NB4 (cell line): ENCODE measurements around the gene PDE4D.

ENCODE experiments used
- MYC ChIP-seq: IDR thresholded peaks from 2 replicates; pipeline ENCODE4 v1.6.1; 2011; ENCODE audit warnings: low read depth, low read length
- POLR2A ChIP-seq: IDR thresholded peaks from 2 replicates; pipeline ENCODE4 v1.6.1; 2011; ENCODE audit warnings: mild to moderate bottlenecking; ENCODE audit not compliant: insufficient read length; ENCODE audit errors: extremely low read depth
- TF ChIP-seq, protein P1 (sequence below): IDR thresholded peaks from one replicate; pipeline ENCODE4 v1.5.1; 2012; ENCODE audit warnings: low read depth, low read length
- TF ChIP-seq, protein P2 (sequence below): IDR thresholded peaks from 2 replicates; pipeline ENCODE4 v1.6.1; 2011; ENCODE audit warnings: low read depth, low read length

DNA sequence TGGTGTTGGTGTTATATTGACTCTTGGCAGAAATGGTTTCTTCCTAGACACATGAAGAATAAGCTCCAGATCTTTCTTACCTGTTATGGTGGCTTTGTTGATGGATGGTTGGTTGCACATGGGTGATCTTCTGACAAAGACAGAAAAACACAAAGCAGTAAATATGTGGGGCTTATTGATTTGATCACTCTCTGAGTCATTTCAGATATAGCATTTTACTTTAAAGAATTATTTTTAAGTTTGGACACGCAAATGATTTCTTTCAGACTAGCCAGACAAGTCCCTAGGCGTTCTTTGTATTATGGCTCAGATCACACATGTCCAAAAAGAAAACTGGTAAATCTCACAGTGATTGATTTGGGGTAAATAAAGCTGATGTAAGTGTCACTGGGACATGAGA is 713.0 kb downstream of the PDE4D start:
- TF ChIP-seq, protein P1, sequence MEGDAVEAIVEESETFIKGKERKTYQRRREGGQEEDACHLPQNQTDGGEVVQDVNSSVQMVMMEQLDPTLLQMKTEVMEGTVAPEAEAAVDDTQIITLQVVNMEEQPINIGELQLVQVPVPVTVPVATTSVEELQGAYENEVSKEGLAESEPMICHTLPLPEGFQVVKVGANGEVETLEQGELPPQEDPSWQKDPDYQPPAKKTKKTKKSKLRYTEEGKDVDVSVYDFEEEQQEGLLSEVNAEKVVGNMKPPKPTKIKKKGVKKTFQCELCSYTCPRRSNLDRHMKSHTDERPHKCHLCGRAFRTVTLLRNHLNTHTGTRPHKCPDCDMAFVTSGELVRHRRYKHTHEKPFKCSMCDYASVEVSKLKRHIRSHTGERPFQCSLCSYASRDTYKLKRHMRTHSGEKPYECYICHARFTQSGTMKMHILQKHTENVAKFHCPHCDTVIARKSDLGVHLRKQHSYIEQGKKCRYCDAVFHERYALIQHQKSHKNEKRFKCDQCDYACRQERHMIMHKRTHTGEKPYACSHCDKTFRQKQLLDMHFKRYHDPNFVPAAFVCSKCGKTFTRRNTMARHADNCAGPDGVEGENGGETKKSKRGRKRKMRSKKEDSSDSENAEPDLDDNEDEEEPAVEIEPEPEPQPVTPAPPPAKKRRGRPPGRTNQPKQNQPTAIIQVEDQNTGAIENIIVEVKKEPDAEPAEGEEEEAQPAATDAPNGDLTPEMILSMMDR, result no peak
- TF ChIP-seq POLR2A, result no peak
- TF ChIP-seq, protein P2, sequence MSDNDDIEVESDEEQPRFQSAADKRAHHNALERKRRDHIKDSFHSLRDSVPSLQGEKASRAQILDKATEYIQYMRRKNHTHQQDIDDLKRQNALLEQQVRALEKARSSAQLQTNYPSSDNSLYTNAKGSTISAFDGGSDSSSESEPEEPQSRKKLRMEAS, result no peak
- TF ChIP-seq MYC, result no peak
